ENCODE measurements around the gene ARSB.

Gene ARSB

GRCh38 chr5:78833284-78833683 is 151.8 kb downstream of the ARSB start:
- DNase-seq (ENCODE audit: low spot score): no peak

DNA sequence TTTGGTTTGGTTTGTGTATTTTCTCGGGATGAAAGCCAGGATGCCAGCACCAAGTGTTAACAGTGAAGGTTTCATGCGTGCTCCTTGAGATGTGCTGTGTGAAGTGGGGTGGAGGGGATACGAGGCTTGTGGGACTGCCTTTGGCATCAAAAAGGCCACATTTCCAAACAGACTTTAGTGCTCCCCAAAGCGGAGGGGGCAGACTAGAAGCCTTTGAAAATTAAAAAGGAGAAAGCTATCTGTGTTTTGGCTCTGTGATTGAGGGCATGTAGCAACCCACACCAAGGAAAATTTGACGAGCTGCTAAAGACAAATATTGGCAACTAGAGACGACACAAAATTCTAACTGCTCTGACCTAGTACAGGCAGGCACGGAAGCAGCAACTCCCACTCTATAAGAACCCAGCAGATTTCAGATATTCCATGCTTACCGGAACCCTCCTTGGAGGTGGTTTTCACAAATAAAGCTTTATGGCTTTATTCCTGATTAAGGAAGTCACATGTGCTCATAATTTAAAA is 154.5 kb downstream of the ARSB start:
- no peak for DNase-seq (ENCODE audit: low spot score)

- DNase-seq (ENCODE audit: low spot score): no peak
Observed at GRCh38 chr5:78829811-78830527, 155.1 kb downstream of the ARSB start.

DNA sequence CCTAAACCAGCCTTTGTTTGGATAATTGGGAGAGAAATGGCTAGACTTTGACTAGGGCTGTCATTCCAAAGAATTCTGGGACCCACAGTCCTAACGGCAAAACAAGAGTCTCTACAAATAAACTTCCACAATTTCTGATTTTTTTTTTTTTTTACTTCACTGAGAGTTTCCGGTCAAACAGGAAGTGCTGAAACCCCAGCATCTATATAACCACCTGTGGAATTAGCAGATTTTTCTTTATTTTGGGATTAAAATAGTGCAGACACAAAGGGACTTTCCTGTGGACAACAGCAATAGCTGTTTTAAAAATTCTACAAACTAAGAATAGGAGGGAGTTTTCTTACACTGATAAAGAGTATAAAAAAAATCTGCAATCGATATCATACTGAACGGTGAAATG is 157.4 kb downstream of the ARSB start:
- no peak for DNase-seq (ENCODE audit: low spot score)

- DNase-seq (ENCODE audit: low spot score): no peak
Observed at GRCh38 chr5:78824831-78825281, 160.3 kb downstream of the ARSB start.

DNA sequence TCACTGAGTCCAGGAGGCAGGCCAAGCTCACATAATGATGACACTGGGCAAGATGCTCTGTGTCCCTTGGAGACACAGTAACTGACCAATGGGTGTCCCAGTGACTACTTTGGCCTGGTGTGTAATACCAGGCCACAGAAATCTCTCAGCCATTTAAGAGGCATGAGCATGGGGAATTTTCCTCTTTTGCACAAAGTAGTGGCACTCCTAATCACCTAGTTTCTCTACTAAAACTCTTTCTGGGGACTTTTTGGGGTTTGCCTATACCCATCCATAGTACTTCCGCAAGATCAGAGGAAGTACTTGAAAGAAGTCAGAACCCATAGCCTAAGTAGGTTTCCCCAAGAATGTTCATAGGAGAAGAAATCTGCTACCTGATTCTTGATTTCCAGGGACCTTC is 161.9 kb downstream of the ARSB start:
- no peak for DNase-seq (ENCODE audit: low spot score)

DNA sequence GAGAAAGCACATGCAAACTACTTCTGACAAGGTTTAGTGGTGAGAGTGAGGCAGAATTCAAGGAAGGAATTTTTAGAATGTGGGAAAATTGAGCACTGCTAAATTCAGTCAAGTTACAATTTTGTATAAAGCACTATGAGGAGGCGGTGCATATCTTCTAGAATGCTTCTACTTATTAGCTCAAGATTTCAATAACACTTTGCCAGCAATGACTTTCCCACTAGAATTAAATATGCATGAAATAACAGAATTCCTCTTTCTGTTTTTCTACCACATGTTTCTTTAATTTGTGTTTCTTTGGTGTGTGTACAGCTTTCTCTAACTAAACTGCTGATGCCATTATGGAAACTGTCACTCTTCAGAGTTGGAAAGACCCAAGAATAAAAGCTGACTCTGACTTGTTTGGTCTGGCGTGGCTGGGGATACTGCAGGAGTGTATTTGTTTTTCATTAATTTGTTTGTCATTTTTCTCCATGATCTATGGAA is 163.5 kb downstream of the ARSB start:
- no peak for DNase-seq (ENCODE audit: low spot score)

GRCh38 chr5:78819707-78820106 is 165.4 kb downstream of the ARSB start:
- no peak for DNase-seq (ENCODE audit: low spot score)

GRCh38 chr5:78819166-78819565 is 165.9 kb downstream of the ARSB start:
- DNase-seq (ENCODE audit: low spot score): no peak

- no peak for DNase-seq (ENCODE audit: low spot score)
Observed at GRCh38 chr5:78816143-78816765, 168.9 kb downstream of the ARSB start.

- DNase-seq (ENCODE audit: low spot score): no peak
Observed at GRCh38 chr5:78813906-78814530, 171.1 kb downstream of the ARSB start.

GRCh38 chr5:78813286-78813685 is 171.8 kb downstream of the ARSB start:
- DNase-seq (ENCODE audit: low spot score): no peak

DNA sequence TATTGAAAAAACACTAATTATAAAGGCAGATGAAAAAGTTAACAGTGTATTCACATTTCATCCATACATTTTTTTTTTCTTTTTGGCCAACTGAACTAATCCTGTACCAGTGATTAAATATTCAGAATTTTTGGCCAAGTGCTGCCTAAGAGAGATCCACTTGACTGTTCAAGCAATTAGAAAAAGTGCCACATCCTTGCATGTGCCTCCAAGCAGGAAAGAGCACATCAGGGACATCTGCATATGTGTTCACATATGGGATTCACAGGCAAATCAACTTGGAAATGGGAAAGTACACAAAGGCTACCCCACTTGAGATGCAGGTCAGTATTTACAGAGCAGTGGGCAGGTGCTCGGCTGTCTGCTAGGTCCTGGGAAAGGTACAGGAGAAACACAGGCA is 173.2 kb downstream of the ARSB start:
- DNase-seq (ENCODE audit: low spot score): no peak

DNA sequence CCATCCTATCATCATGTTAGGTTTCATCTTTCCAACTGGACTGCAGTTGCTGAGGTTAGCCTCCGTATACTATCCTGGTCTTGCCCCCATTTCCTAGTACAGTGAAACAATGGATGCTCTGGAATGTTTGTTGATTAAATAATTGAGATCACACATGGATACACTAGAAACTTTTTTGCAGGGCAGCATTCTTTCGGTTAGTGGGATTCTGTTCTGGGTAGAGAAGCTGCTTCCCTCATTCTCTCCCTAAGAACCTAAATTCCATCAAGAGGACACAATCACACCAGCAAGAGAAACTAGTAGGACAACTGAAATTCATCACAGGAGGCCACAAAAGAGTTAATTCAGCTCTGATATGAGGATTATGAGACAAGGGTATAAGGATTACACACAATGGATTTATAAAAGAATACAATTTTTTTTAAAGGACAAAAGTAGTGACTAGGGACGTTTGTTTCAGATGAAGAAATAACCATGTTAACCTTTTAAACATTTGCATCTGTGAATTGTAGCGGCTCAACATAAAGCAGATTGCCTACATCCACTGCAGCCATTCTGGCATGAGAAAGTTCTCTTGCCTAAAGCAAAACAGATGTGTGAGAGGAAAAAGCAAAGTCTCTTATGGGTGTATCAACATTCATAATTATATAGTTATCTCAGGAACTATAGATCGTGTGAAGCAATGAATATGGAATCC is 173.8 kb downstream of the ARSB start:
- DNase-seq (ENCODE audit: low spot score): no peak

DNA sequence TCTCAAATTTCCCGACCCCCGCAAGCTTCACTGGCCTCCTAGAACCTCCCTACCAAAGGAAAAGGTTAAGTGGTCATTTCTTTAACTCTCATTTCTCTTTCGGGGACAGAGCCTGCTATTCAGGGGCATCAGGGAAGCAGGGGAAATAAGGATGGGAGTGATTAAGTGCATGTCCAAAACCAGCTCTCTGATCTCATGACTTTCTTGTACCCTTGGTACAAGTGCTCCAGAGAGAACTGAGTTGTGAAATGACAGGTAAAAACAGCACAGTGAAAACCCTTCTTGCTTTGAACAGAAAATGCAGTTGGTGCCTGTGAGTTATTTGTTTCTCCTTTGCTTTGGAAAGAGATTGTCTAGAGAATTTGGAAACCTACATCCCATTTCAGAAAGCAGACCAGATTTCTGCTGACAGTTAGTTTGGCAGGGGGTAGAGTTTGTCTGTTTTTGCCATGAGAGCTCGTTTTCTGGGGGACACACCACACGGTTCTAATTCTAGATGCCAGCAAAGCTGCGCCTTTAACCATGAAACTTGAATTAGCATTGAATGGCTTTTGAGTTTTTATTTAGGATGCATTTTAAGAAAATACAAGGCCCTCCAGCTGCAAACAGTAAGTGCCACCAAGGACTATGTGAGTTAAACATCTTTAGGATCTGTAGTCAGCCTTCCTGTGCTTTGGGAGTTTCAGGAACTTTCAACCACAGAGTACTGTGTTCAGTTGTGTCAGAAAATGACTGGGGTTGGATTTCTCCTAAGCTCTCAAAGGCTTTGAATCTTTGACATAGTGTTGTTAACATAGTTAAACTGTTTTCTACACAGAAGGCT is 174.8 kb downstream of the ARSB start:
- DNase-seq (ENCODE audit: low spot score): no peak

DNA sequence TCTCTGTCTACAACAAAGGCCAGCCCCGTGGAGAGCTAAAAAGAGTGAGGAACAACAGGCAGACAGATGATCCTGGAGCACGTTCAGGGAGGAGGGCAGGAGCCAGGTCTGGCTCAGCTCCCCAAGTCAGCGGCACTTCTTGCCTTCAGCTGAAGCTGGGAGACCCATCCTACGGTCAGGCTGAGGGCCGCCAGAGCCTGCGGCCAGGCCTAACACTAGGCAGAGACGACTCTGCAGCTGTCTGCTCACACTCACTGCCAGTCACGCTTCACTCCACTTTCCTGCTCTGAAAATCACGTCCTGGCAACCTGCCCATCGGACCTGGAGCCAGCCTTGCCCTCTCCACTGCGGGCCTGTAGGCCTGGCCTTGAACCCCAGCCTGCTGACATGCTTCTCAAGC is 175.7 kb downstream of the ARSB start:
- DNase-seq (ENCODE audit: low spot score): no peak

DNA sequence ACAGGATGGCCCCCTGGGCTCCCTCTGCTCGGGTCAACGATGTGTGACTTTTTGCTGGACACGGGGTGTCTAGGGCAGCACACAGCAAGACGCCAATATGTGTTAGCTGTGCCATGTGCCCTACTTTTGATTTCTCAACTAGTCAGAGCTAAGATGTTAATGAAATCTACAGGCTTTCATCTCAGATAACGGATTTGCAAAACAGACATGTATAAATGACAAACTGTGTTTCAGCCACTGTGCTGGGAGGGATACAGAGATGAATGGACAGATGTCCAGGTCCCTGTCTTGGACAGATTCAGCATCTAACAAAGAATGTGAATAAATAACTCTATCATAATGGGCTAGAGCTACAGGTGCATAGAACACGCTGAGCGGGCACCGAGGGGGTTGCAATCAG is 176.3 kb downstream of the ARSB start:
- no peak for DNase-seq (ENCODE audit: low spot score)

DNA sequence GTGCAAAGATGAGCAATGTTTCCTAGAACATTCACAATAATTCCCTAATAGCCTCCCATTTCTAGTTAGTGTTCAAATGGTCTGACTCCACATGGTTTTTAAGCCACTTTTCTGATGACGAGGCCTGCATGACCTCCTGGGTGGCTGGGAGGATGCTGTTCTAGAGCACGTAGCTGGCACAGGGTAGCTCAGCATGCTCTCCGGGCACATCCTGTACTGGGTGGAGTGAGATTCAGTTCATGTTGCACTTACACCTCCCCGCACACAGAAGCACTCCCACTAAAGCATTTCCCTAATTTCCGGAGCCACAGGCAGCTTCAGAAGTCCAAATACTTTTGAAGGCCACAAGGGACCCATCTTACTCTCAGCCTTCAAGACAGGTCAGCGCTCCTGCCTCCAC is 176.7 kb downstream of the ARSB start:
- DNase-seq (ENCODE audit: low spot score): no peak

DNA sequence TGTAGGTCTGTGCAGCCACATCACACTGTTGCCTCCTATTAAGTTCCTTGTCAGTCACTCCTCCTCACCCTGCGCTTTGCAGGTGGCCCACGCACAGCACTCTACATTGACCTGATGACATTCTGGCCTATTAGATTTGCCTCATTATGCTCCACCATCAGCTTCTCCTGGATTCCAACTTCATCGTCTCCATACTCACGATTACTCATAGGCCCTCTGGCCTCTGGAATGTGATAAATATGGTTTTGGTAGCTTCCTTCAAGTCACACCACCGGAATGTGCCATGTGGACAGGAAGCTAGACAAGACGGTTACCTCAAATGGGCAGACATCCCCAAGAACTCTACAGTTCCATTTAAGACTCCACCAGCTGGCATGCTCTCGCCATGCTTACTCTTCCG is 178.6 kb downstream of the ARSB start:
- no peak for DNase-seq (ENCODE audit: low spot score)

GRCh38 chr5:78805474-78806124 is 179.5 kb downstream of the ARSB start:
- no peak for DNase-seq (ENCODE audit: low spot score)

- DNase-seq (ENCODE audit: low spot score): no peak
Observed at GRCh38 chr5:78804995-78805394, 180.1 kb downstream of the ARSB start.

All from iPS-NIHi11 (cell line).